Measurements from ENCODE around the gene MRGPRE.

The MRGPRE gene

DNA sequence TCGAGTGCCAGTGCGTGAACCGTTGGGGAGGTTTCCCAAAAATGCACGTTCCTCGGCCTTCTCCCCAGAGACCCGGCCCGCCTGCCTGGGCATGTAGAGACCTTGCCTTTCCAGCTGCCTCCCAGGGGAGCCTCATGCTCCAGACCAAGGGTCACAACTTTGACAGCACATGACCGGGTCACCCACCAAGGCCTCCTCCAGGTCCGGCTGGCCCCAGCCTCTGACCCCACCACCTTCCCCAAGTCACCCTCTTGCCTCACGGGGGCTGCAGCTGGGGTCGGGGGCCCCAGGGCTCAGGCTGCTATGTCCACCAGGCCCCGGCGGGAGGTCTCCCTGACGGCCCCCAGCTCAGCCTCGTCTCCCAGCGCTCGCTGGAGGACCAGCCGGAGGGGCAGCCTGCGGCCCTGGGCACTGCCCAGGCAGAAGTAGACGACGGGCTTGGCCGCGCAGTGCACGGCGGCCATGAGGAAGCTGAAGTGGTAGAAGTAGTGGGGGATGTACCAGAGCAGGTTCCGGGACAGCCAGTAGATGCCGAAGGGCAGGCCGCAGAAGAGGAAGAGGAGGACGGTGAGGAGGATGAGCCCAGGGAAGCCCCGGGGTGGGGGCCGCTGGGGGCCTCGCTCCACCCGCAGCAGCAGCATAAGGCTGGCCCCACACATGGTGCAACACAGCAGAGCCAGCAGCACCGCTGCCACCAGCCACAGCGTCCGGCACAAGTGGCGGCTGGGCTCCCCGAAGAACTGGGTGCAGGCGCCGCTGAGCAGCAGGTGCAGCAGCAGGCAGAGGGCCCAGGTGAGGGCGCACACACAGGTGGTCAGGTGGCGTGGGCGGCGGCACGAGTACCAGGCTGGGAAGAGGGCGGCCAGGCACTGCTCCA is 4.4 kb downstream of the MRGPRE start:
- no peak overlapping the region for H3K27ac ChIP-seq
- no peak for TF ChIP-seq ZFX (IDR thresholded peaks at IDR 0.05; ENCODE audit: borderline replicate concordance)
- TF ChIP-seq, protein P1, sequence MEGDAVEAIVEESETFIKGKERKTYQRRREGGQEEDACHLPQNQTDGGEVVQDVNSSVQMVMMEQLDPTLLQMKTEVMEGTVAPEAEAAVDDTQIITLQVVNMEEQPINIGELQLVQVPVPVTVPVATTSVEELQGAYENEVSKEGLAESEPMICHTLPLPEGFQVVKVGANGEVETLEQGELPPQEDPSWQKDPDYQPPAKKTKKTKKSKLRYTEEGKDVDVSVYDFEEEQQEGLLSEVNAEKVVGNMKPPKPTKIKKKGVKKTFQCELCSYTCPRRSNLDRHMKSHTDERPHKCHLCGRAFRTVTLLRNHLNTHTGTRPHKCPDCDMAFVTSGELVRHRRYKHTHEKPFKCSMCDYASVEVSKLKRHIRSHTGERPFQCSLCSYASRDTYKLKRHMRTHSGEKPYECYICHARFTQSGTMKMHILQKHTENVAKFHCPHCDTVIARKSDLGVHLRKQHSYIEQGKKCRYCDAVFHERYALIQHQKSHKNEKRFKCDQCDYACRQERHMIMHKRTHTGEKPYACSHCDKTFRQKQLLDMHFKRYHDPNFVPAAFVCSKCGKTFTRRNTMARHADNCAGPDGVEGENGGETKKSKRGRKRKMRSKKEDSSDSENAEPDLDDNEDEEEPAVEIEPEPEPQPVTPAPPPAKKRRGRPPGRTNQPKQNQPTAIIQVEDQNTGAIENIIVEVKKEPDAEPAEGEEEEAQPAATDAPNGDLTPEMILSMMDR (IDR thresholded peaks at IDR 0.05): peak; percentile 23; the same call in 1 of the 2 replicates

- TF ChIP-seq, protein P1 (IDR thresholded peaks at IDR 0.05): no peak
- TF ChIP-seq ZFX (IDR thresholded peaks at IDR 0.05; ENCODE audit: borderline replicate concordance): no peak
- no peak overlapping the region for H3K27ac ChIP-seq
Measured at GRCh38 chr11:3226846-3227567, 5.2 kb downstream of the MRGPRE start.

- H3K27ac ChIP-seq: no peak overlapping the region
- TF ChIP-seq ZFX (IDR thresholded peaks at IDR 0.05; ENCODE audit: borderline replicate concordance): no peak
- TF ChIP-seq, protein P1 (IDR thresholded peaks at IDR 0.05): no peak
Measured at GRCh38 chr11:3225826-3226750, 6.1 kb downstream of the MRGPRE start.

DNA sequence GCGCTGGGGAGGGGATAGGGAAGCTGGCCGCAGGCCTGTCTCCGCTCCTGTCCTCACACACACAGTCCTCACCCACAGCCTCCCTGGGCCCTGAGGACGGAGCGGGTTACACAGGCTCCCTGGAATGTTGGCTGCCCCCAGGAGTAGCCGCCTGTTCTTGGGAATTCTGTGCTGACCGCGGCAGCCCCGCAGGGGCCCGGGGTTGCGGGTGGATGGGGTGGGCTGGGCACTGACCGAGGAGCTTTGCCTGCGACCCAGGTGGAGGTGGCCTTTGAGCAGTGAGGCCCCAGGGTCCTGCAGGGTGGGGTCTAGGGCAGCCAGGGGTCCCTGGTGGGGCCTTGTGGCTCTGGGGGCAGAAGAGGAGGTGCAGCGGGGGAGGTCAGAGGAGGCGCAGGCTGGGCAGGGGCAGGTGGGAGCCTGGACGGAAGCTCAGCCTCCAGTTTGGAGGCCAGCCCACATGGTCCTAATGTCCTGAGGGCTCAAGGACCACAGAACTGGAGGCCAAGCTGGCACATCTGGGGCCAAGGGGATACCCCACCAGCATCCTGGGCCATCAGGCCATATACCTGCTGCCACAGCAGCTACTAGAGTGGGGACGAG is 7.0 kb downstream of the MRGPRE start:
- no peak for TF ChIP-seq ZFX (IDR thresholded peaks at IDR 0.05; ENCODE audit: borderline replicate concordance)
- TF ChIP-seq, protein P1 (IDR thresholded peaks at IDR 0.05): no peak

DNA sequence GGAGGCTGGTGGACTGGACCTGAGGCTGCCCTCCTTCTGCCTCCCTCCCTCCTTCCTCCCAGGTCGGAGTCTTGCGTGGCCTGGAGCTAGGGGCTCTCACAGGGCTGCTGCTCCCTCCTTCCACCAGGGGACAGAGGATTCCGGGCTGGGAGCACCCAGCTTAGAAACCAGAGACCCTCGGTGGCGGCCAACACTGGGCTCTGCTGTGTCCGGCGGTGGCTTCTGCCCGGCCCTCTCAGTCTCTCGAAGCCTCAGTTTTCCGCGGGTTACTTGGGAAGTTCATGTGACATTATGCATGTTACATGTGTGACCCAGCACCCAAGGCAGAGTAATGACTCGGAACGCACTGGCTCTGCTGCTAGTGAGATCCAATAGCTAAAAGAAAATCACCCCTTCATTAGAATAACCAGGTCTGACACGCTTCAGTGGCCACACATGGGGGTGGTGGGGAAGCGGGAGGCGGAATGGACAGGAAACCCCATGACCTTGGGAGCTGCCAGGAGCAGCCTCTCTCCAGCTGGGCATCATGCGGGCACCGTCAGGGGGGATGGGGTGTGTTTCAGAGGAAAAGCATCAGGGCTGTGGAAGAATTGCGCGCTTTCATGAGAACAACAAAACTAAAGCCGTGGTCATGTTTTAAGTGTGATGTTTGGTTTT is 7.7 kb downstream of the MRGPRE start:
- H3K27ac ChIP-seq: no peak overlapping the region
- TF ChIP-seq ZFX (IDR thresholded peaks at IDR 0.05; ENCODE audit: borderline replicate concordance): no peak
- TF ChIP-seq, protein P1 (IDR thresholded peaks at IDR 0.05): no peak

More for the DNA sequence above, 7.0 kb downstream of the MRGPRE start:
- no peak overlapping the region for H3K27ac ChIP-seq

DNA sequence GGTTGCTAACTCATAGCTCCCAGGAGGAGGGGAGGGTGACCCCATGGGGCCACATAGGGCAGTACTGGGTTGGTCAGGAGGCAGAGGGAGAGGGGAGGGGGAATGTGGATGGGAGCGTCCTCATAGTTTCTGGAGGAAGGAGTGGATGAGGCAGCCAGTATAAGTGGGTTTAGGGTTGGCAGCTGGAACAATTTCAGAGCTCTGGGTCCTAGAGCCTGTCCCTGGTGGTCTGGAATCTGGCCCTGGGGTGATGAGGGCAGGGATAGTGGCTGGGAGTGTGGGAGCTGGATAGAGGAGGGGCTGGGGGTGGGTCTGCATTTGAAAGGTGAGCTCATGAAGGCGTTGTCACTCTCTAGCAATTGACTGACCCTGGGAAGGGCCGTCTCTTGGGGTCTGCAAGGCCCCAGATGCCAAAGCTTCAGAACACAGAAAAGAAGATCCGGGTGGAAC is 8.3 kb downstream of the MRGPRE start:
- H3K27ac ChIP-seq: no peak overlapping the region
- TF ChIP-seq ZFX (IDR thresholded peaks at IDR 0.05; ENCODE audit: borderline replicate concordance): no peak
- TF ChIP-seq, protein P1 (IDR thresholded peaks at IDR 0.05): no peak

Data from 22Rv1 (cell line).